AML-193 (cell line): ENCODE data around the gene CHAD.
"Not testable (repeated sequence)": the region's sequence is repeated elsewhere in the genome, so short reads cannot be mapped to it uniquely, and the experiment has no call there.

Source experiments
- DNase-seq, 2 experiments: peaks; one replicate each; lab custom pipeline; 2025; lab: John Stamatoyannopoulos, UW

The CHAD gene

DNA sequence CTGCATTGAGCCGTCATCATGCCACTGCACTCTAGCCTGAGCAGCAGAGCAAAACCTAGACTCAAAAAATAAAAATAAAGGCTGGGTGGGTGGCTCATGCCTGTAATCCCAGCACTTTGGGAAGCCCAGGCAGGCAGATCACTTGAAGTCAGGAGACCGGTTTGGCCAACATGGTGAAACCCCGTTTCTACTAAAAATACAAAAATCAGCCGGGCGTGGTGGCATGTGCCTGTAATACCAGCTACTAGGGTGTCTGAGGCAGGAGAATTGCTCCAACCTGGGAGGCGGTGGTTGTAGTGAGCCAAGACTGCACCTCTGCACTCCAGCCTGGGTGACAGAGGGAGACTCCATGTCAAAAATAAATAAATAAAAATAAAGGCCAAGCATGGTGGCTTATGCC is 40.6 kb downstream of the CHAD start:
- DNase-seq, result not testable (repeated sequence)

GRCh38 chr17:50426814-50427787 is 41.6 kb downstream of the CHAD start:
- peak; percentile 51 to 62 for DNase-seq

DNA sequence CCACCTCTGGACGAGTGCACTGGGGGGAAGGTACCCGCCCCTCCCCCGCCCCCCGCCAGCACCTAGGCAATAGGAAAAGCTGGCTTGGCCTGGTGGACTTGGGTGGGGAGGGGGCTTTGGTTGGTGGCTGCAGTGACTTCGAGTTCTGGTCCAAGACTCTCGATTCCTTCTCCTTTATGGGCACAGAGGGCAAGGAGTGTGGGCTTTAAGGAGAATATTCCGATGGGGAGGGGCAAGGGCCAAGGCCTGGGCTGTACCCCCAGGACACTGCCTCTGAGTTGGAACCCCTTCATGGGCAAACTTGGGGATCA is 42.3 kb downstream of the CHAD start:
- DNase-seq, result no peak

GRCh38 chr17:50425682-50426471 is 42.8 kb downstream of the CHAD start, which contains the start of gene ACSF2:
TSS of gene ACSF2 (plus strand) at chr17:50426218. CDS start at chr17:50426262, 44 bp downstream.
- DNase-seq, result peak; percentile 43 to 61

DNA sequence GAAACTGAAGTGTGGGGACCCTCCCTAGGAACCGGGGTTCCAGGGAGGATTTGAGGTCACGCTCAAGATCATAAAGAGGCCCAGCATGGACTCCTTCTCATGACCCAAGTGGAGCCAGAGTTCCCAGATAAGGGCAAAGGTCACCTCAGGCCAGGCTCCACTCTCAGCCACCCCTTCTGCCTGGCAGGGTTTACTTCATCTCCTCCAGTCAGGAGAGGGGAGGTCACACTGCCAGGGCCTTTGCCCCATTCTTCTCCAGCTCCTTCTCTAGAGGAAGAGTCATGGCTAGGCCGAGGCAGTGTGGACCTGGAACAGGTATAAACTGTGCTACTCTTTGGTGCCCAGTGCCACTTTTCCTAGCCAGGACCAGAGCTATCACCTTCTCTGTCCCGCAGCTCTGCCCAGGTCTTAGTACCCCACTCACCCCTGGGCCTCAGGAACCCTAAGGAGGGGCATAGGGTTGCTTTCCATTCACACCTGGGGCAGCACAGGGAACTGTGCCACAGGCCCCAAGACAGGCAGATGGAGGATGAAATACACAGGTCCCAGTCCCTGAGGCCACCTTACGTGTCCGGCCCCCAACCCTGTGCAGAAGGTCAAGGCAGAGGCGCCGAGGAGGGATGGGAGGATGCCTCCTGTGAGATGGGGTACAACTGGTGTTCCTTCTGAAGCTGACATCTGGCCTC is 43.5 kb downstream of the CHAD start:
- no peak for DNase-seq

DNA sequence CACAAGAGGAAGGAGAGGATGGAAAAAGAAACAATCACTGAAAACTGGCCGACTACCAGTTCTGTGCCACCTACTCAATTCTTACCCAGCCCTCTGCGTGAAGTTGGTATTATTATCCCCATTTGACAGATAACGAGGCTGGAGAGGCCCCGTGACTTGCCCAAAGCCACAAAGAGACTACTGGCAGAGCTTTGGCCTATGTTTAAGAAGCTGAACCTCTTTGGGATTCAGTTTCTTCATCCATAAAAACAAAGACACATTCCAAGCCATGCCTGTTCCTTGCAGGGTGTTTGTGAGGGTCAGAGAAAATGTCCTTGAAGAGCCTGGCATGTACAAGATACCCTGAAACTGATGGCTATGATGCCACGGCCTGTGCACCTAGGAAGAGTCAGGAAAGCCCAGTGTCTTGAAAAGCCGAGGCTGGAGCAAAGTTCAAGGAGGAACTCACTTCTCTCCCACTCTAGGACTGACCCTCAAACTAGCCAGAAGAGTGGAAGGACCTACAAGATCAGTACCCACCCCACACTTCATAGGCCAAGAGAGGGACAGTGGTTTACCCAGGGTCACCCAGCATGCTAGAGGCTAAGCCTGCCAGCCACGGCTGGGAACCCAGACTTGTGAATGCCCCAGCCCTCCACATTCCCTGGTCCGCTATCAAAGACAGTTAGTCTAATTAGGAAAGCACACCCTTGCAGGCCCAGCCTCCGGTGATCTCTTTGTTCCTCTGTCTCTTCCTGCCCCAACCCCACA is 44.3 kb downstream of the CHAD start:
- DNase-seq, result no peak

DNA sequence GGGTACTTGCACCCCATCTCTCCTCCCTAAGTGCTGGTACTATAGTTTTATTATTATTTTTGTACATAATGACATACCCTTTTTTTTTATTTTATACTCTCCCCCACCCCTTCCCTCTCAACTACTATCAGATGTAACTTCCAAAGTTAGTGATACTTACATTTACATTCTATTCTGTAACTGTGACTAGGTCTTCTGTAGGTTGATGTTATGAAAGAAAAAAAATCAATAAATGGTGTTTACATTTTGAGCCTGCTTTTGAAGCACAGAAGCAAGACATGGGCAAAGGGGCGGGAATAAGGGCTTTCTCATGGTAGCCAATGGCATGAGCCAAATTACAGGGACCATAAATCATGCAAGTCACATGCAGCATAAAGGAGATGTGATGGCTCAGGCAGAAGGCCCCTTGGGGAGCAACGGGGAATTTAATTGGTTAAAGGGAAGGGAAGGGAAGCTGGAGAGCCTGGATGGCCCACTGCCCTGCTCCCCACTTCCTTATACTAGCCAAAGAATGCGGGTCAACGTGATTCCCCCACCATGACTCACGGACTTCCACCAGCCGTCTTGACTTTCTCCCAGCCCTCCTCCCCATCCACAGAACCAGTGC is 45.0 kb downstream of the CHAD start:
- DNase-seq, result no peak

- DNase-seq, result no peak
Observed at GRCh38 chr17:50422738-50423137, 45.9 kb downstream of the CHAD start.

GRCh38 chr17:50421308-50422051 is 47.2 kb downstream of the CHAD start:
- peak; percentile 63 to 69 for DNase-seq

GRCh38 chr17:50420419-50421112 is 48.1 kb downstream of the CHAD start:
- DNase-seq, result no peak

- not testable (repeated sequence) for DNase-seq
Observed at GRCh38 chr17:50419577-50419976, 49.1 kb downstream of the CHAD start.

- no peak for DNase-seq
Observed at GRCh38 chr17:50414808-50415207, 53.9 kb downstream of the CHAD start.
